GM21390 (cell line): ENCODE results near the gene MATR3.
"Not testable (repeated sequence)": the region's sequence is repeated elsewhere in the genome, so short reads cannot be mapped to it uniquely, and the experiment has no call there.

Source experiments
- ATAC-seq: cut with Tn5 transposase; IDR thresholded peaks from one replicate; pipeline ENCODE4 v1.9.1; 2021; ENCODE audit not compliant: unreplicated experiment

Gene MATR3

GRCh38 chr5:139344177-139344576, 50.6 kb downstream of the MATR3 start:
- no peak for ATAC-seq

DNA sequence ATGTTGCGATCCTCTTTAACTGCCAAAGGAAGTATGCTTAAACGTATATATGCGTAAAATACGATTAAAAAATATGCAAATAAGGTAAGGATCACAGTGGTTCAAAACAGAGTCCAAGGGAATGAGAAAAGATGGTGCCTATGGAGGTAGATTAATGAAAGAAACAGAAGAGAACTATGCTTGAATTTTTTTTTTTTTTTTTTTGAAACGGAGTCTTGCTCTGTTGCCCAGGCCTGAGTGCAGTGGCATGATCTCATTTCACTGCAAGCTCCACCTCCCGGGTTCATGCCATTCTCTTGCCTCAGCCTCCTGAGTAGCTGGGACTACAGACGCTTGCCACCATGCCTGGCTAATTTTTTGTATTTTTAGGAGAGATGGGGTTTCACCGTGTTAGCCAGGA, 51.9 kb downstream of the MATR3 start:
- ATAC-seq: not testable (repeated sequence)

- not testable (repeated sequence) for ATAC-seq
These were observed 54.3 kb downstream of the MATR3 start for GRCh38 chr5:139347863-139348262.

DNA sequence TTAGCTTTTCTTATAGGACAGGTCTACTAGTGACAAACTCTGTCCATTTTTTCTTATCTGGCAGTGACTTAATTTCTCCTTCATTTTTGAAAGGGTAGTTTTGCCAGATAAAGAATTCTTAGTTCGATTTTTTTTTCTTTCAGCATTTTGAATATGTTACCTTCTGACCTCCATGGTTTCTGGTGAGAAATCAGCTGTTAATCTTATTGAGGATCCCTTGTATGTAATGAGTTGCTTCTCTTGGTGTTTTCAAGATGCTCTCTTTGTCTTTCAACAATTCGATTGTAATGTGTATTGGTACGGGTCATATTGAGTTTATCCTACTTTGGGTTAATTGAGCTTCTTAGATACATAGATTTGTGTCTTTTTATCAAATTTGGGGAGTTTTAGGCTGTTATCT, 60.6 kb downstream of the MATR3 start:
- no peak for ATAC-seq

GRCh38 chr5:139355900-139356299, 62.4 kb downstream of the MATR3 start:
- not testable (repeated sequence) for ATAC-seq

GRCh38 chr5:139358064-139358463, 64.5 kb downstream of the MATR3 start:
- ATAC-seq: no peak

GRCh38 chr5:139360384-139360783, 66.8 kb downstream of the MATR3 start:
- no peak for ATAC-seq

DNA sequence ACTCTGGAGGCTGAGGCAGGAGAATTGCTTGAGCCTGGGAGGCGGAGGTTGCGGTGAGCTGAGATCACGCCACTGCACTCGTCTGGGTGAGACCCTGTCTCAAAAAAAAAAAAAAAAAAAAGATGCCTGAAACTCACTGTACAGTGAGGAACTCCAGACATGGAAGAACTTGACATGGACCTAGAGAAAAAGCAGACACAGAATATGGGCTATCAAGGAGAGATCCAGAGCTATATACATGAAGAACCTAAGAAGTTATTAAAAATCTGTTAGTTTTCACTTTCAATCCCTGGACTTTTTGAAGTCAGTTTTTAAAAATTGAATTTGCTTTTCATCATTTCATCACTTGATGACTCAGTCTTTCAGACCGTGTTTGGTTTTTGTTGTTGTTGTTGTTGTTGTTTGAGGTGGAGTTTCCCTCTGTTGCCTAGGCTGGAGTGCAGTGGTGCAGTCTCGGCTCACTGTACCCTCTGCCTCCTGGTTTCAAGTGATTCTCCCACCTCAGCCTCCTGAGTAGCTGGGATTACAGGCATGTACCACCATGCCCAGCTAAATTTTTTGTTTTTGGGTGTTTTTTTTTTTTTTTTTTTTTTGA, 68.4 kb downstream of the MATR3 start:
- ATAC-seq: no peak

- no peak for ATAC-seq
These were observed 70.4 kb downstream of the MATR3 start for GRCh38 chr5:139363937-139364336.

DNA sequence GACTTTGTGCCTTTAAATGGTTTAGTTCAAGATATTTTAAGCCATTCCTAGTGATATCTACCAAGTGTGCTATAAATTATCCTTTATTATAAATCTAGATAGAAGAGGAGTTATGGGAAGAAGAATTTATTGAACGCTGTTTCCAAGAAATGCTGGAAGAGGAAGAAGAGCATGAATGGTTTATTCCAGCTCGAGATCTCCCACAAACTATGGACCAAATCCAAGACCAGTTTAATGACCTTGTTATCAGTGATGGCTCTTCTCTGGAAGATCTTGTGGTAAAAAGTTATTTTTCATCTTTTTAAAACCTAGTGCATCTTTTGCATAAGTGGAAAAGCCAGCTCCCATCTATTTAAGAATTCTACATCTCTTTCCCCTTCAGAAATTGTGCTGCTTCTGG, 70.9 kb downstream of the MATR3 start:
- no peak for ATAC-seq

GRCh38 chr5:139368613-139369012, 75.1 kb downstream of the MATR3 start:
- ATAC-seq: no peak

GRCh38 chr5:139369181-139369580, 75.6 kb downstream of the MATR3 start:
- no peak for ATAC-seq

- no peak for ATAC-seq
These were observed 78.2 kb downstream of the MATR3 start for GRCh38 chr5:139371482-139372435.

DNA sequence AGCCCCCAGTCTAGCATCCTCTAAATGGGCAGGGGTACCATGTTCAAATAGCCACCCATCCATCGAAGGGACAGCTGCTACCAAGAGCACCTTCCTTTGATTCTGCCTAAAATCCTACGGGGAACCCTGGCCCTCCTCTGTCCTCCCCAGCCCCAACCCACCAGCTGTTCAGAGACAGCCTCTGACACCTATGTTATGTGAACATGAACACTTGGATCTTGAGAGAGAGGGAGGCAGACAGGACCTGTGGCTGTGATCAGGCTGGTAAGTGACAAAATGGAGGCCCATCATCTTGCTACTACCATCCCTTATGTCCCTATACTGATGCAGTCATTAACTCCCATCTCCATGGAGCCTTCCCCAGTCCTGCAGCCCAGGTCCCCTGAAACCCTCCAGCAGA, 81.4 kb downstream of the MATR3 start:
- no peak for ATAC-seq

- no peak for ATAC-seq
These were observed 82.8 kb downstream of the MATR3 start for GRCh38 chr5:139376364-139376763.

- ATAC-seq: no peak
These were observed 83.7 kb downstream of the MATR3 start for GRCh38 chr5:139377226-139377625.

- ATAC-seq: no peak
These were observed 84.7 kb downstream of the MATR3 start for GRCh38 chr5:139378101-139378825.

GRCh38 chr5:139378941-139379361, 85.4 kb downstream of the MATR3 start:
- ATAC-seq: no peak

DNA sequence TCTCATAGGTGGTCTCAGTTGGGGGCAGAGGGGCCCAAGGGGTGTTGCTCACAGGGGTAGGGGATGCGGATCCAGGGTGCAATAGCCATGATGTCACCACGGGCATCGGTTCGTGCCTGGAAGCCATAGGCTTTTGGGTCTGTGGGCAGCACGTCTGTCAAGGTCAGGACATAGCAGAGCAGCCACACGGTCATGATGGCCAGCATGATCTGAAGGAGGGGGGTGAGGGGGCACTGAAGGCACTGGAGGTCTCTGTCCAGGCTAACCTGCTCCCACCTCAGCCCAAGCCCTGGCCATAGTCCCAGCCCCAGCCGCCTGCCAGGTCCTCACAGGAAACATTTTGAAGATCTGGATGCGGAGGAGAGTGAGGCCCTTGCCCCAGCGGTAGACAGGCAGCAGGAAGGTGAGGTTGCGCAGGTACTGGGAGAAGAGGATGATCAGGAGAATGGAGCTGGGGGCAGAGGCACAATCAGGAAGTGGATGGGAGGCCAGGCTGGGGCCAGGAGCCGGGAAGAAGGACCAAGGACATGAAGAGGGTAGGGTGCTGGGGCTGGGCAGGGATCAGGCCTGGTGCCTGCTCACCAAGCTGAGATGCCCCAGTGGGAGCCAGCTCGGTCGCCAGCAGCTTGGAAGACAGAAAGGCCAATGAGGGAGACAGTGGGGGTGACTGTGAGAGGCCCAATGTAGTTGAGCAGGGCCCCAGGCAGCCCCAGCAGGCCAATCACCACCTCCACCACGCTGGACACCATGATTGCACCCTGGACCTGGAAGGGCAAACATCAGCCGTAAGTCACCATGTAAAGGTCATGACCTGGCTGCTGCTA, 86.3 kb downstream of the MATR3 start:
- no peak for ATAC-seq
